NCI-H2171 (cell line): ENCODE results near the gene TGIF2.
"Not testable (repeated sequence)": the region's sequence is repeated elsewhere in the genome, so short reads cannot be mapped to it uniquely, and the experiment has no call there.

Experiments
- DNase-seq: peaks from one replicate; lab custom pipeline; 2025; lab: John Stamatoyannopoulos, UW

The TGIF2 gene

GRCh38 chr20:36614781-36615557 lies 41.6 kb downstream of the TGIF2 start:
- DNase-seq: no peak

GRCh38 chr20:36620917-36621316 lies 47.5 kb downstream of the TGIF2 start:
- DNase-seq: no peak

- no peak for DNase-seq
These were observed 50.0 kb downstream of the TGIF2 start for GRCh38 chr20:36623444-36623843.

GRCh38 chr20:36624068-36624943 lies 50.9 kb downstream of the TGIF2 start:
- no peak for DNase-seq

GRCh38 chr20:36624944-36625324 lies 51.5 kb downstream of the TGIF2 start:
- no peak for DNase-seq

GRCh38 chr20:36628076-36628475 lies 54.7 kb downstream of the TGIF2 start:
- no peak for DNase-seq

- DNase-seq: no peak
These were observed 56.6 kb downstream of the TGIF2 start for GRCh38 chr20:36629719-36630681.

GRCh38 chr20:36631646-36632045 lies 58.2 kb downstream of the TGIF2 start:
- no peak for DNase-seq

- no peak for DNase-seq
These were observed 58.7 kb downstream of the TGIF2 start for GRCh38 chr20:36632147-36632486.

- no peak for DNase-seq
These were observed 59.3 kb downstream of the TGIF2 start for GRCh38 chr20:36632487-36633284.

GRCh38 chr20:36633285-36633772 lies 59.9 kb downstream of the TGIF2 start:
- DNase-seq: no peak

- DNase-seq: no peak
These were observed 60.9 kb downstream of the TGIF2 start for GRCh38 chr20:36634342-36634741.

GRCh38 chr20:36638876-36639400 lies 65.5 kb downstream of the TGIF2 start:
- DNase-seq: not testable (repeated sequence)

- no peak for DNase-seq
These were observed 68.1 kb downstream of the TGIF2 start for GRCh38 chr20:36641506-36641843.

- DNase-seq: no peak
These were observed 68.7 kb downstream of the TGIF2 start for GRCh38 chr20:36642136-36642535.
